Measurements from ENCODE around the gene GSN.

The GSN gene

DNA sequence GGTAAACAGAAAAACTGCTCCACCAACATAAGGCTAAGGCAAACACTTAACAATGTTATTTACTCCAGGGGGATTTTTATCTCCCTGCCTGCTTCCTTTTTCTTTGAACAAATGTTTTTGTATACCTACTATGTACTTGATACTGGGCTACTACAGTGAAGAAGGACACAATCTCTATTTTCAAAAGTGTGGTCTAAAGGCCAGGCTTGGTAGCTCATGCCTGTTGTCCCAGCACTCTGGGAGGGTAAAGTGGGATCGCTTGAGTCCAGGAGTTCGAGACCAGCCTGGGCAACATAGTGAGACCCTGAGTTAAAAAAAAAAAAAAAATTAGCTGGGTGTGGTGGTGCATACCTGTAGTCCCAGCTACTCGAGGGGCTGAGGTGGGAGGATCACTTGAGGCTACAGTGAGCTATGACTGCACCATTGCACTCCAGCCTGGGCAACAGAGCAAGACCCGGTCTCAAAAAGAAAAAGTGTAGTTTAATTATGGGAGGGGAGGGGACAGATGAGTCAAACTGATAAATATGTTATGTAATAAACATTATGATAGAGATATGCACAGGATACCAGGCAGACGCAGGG lies 98.7 kb downstream of the GSN start:
- H3K4me3 ChIP-seq (ENCODE audit: low read depth, low read length), result no peak overlapping the region
- DNase-seq (ENCODE audit: low read depth), result no peak
- no peak for TF ChIP-seq MYC (IDR thresholded peaks at IDR 0.05; ENCODE audit: low read depth, low read length)
- TF ChIP-seq, protein P1, sequence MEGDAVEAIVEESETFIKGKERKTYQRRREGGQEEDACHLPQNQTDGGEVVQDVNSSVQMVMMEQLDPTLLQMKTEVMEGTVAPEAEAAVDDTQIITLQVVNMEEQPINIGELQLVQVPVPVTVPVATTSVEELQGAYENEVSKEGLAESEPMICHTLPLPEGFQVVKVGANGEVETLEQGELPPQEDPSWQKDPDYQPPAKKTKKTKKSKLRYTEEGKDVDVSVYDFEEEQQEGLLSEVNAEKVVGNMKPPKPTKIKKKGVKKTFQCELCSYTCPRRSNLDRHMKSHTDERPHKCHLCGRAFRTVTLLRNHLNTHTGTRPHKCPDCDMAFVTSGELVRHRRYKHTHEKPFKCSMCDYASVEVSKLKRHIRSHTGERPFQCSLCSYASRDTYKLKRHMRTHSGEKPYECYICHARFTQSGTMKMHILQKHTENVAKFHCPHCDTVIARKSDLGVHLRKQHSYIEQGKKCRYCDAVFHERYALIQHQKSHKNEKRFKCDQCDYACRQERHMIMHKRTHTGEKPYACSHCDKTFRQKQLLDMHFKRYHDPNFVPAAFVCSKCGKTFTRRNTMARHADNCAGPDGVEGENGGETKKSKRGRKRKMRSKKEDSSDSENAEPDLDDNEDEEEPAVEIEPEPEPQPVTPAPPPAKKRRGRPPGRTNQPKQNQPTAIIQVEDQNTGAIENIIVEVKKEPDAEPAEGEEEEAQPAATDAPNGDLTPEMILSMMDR (IDR thresholded peaks at IDR 0.05; ENCODE audit: low read depth, low read length), result no peak
- TF ChIP-seq POLR2A (IDR thresholded peaks at IDR 0.05; ENCODE audit: extremely low read depth, insufficient read length), result no peak
- TF ChIP-seq, protein P2, sequence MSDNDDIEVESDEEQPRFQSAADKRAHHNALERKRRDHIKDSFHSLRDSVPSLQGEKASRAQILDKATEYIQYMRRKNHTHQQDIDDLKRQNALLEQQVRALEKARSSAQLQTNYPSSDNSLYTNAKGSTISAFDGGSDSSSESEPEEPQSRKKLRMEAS (IDR thresholded peaks at IDR 0.05; ENCODE audit: low read depth, low read length), result no peak

DNA sequence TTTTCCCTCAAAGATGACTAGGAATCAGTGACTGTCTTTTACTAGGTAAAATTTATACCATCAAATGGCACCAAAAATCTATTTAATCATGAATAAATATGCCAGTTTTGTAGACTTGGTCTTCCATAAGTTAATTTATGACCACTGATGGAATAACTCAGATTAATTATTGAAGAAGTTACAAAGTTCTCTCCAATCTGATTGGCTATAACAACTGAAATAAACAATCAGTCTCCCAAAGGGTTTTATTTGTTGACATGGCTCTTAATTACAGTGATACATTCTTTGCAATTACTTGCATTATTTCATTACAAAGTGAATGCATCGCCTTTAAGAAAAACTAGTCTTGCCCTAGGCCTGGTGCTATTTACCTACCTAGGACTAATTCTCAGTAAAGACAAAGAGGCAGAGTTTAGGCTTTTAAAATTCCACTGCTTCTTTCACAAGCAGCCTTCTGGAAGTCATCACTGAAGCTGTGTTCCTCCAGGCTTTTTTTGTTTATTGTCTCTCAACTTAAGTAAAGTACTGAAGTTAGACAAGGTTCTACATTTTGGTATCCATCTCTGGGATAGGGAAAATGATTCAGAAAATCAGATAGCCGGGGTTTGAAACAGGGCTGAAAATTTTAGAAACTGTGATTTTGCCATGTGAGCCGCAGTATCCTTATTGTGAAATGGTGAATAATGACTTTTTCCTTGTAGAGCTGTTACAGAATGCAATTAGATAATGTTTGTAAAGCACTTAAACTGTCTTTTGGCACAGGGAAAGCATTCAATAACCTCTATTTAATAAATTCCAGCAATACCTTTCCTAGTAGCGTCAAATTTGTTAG lies 99.6 kb downstream of the GSN start:
- no peak for TF ChIP-seq POLR2A (IDR thresholded peaks at IDR 0.05; ENCODE audit: extremely low read depth, insufficient read length)
- TF ChIP-seq, protein P1 (IDR thresholded peaks at IDR 0.05; ENCODE audit: low read depth, low read length), result no peak
- TF ChIP-seq, protein P2 (IDR thresholded peaks at IDR 0.05; ENCODE audit: low read depth, low read length), result no peak
- no peak for TF ChIP-seq MYC (IDR thresholded peaks at IDR 0.05; ENCODE audit: low read depth, low read length)
- no peak for DNase-seq (ENCODE audit: low read depth)
- H3K4me3 ChIP-seq (ENCODE audit: low read depth, low read length), result peak overlapping the region; percentile 77

DNA sequence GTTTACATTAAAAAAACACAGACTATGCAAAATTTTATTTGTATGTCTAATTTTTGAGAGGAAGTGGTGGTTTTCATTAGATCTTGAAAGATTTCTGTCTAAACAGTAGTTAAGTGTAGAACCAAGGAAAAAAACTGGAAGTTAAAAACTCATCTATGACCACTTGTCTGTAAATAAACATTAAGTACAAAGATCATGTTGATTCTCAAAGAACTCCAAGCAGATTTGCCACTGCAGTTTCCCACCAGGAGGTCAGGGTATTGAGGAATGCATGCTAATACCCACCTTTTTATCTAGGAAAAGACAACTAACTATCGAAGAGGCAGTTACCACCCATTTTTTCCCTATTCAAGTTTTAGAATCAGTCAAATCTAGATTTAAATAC lies 100.2 kb downstream of the GSN start:
- no peak for TF ChIP-seq MYC (IDR thresholded peaks at IDR 0.05; ENCODE audit: low read depth, low read length)
- no peak for TF ChIP-seq POLR2A (IDR thresholded peaks at IDR 0.05; ENCODE audit: extremely low read depth, insufficient read length)
- TF ChIP-seq, protein P1 (IDR thresholded peaks at IDR 0.05; ENCODE audit: low read depth, low read length), result no peak
- TF ChIP-seq, protein P2 (IDR thresholded peaks at IDR 0.05; ENCODE audit: low read depth, low read length), result no peak
- no peak for DNase-seq (ENCODE audit: low read depth)
- peak overlapping the region; percentile 77 for H3K4me3 ChIP-seq (ENCODE audit: low read depth, low read length)

DNA sequence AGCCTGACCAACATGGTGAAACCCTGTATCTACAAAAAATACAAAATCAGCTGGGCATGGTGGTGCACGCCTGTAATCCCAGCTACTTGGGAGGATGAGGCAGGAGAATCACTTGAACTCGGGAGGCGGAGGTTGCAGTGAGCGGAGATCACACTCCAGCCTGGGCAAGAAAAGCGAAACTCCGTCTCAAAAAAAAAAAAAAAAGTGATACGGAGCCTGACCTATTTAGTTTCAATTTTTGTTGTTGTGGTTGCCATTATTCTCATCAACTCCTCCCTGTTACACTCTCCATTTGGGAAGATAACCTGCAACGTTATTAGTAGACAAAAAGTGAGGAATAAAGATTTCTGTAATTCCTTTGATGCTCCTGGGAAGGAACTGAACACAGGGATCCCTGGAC lies 100.8 kb downstream of the GSN start:
- peak overlapping the region; percentile 77 for H3K4me3 ChIP-seq (ENCODE audit: low read depth, low read length)
- TF ChIP-seq, protein P2 (IDR thresholded peaks at IDR 0.05; ENCODE audit: low read depth, low read length), result no peak
- TF ChIP-seq POLR2A (IDR thresholded peaks at IDR 0.05; ENCODE audit: extremely low read depth, insufficient read length) (no peak), MYC (IDR thresholded peaks at IDR 0.05; ENCODE audit: low read depth, low read length) (no peak)
- DNase-seq (ENCODE audit: low read depth), result no peak

DNA sequence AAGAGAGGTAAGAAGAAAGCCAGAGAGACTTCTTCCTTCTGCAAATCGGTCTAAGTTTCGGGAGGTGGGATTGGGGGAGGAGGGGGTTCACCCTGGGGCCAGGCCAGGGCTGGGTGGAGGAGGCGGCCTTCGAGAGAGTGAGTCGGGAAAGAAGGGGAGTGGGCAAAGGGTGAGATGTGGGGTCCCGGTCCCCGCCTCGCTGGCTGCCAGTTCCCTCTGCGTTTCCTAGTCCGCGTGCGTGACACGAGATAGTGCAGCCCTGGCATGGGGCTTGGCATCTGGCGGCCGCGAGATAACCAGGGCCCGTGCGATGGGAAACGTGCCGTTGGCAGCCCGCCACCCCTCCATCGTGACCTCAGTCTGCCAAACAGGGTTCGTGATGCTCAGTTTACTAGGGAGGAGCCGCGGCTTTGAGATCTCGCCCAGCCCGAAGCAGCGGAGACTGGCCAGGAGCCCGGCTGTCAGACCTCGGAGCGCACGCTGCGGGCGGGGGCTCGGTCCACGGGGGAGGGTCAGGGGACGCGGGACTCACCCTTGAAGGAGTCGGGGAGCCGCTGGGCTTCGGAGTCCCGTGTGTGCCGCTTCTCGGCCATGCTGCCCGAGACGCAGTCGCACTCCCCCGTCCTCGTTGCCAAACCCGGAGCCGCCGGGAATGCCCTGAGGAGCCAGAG lies 101.8 kb downstream of the GSN start, which contains the start of gene STOM:
STOM (minus strand) TSS at position 656 of the 671 bp plus-strand sequence; CDS start at position 593, 63 bp downstream.
- TF ChIP-seq MYC (IDR thresholded peaks at IDR 0.05; ENCODE audit: low read depth, low read length), result peak; percentile 74
- TF ChIP-seq, protein P2 (IDR thresholded peaks at IDR 0.05; ENCODE audit: low read depth, low read length), result peak; percentile 70
- TF ChIP-seq POLR2A (IDR thresholded peaks at IDR 0.05; ENCODE audit: extremely low read depth, insufficient read length), result peak; percentile 86
- TF ChIP-seq, protein P1 (IDR thresholded peaks at IDR 0.05; ENCODE audit: low read depth, low read length), result no peak
- no peak for DNase-seq (ENCODE audit: low read depth)
- H3K4me3 ChIP-seq (ENCODE audit: low read depth, low read length), result peak within 1 kb of the TSS; percentile 77
